T follicular helper cell (primary cell): ENCODE results near the gene XYLT1.

Source experiments
- DNase-seq: peaks from one replicate; pipeline ENCODE4 v3.0.0-alpha.2; 2020; ENCODE audit warnings: low read depth

XYLT1 gene

DNA sequence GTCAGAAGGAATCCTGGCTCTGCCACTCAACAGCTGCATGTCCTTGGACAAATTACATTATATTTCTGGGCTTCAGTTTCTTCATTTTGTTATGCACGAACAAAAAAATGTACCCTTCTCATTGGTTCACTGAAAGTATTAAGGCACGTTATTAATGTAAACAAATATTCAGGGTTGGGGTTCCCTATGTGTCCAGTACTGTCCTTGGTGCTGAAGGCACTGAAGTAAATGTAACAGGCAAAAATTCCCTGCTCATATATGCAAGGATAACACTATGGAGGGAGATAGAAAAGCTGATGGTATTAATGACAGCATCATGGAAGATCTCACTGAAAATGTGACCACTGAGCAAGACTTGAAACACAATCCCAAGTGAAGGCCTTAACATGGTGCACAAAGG lies 386.6 kb downstream of the XYLT1 start:
- no peak for DNase-seq

DNA sequence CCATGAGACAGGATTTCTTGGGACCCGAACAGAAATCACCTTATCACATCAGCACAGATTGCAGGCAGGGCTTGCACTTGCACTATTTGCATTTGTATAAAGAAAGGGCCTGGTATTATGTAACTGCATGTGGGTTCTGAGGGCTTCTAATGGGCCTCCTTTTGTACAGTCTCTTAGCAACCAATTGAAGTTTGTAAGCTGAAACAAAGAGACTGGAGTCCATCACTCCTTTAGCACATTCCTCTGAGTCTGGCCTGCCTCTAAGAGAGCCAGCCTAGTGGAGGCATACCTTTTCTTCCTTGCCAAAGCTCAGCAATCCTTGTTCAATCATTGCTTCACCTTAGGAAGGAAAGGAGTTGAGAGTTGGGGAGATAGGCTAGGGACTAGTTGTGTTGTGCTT lies 387.1 kb downstream of the XYLT1 start:
- no peak for DNase-seq

DNA sequence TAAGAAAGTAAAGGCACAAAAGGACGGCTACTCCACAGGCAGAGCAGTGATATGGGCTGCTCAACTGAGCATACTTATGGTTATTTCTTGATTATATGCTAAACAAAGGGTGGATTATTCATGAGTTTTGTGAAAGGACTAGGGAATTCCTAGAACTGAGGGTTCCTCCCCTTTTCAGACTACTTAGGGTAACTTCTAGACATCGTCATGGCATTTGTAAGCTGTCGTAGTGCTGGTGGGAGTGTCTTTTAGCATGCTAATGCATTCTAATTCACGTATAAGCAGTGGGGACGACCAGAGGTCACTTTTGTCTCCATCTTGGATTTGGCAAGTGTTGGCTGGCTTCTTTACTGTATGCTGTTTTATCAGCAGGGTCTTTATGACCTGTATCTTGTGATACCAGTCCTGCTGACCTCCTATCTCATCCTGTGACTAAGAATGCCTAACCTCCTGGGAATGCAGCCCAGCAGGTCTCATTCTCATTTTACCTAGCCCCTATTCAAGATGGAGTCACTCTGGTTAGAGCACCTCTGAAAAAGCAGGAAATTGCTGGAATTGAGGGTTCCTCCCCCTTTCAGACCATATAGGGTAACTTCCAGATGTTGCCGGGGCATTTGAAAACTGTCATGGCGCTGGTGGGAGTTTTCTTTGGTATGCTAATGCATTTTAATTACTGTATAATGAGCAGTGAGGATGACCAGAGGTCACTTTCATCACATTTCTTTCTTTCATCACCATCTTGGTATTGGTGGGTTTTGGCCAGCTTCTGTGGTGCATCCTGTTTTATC lies 388.5 kb downstream of the XYLT1 start:
- no peak for DNase-seq

DNA sequence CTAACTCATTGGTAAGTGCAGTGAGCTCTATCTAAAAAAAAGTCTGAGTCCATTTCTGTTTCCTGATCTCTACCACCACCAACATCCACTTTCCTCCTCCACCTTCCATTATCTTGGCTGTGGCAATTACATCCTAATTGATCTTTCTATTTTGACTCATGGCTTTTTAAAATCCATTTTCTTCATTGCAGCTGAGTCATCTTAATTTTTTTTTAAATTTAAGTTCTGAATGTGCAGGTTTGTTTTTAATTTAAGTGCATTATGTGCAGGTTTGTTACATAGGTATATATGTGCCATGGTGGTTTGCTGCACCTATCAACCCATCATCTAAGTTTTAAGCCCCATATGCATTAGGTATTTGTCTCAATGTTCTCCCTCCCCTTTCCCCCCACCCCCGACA lies 390.7 kb downstream of the XYLT1 start:
- no peak for DNase-seq

DNA sequence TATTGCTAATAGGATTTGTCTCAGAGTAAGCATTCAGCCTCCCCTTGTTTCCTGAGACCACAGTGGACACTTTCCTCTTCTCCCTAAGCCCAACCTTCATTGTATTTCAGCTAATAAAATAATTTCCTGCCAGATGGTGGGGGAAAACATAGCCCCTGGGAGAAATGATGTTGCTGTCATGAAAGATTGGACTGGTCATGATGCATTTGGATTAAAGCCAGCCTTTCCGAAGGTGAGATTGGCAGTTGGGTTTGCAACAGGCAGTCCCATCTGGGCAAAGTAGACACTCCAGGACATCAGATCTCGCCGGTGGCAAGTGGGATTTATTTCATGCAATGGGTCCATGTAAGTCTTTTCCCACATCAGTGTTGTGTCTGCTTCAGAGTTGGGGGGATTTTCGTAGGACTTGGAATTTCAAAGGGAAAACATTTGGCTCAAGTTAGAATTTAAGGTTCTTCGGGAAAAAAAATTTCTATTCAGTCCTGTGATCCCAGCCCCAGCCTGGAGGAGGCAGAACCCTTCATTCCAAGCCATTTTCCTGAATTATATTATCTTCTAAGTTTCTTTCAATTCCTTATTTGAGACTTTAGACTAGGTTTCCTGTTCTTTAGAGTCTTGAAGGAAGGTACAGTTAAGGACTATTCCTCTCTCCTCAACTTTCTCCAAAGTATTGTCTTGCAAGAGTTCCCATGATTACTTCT lies 391.7 kb downstream of the XYLT1 start:
- DNase-seq, result no peak

DNA sequence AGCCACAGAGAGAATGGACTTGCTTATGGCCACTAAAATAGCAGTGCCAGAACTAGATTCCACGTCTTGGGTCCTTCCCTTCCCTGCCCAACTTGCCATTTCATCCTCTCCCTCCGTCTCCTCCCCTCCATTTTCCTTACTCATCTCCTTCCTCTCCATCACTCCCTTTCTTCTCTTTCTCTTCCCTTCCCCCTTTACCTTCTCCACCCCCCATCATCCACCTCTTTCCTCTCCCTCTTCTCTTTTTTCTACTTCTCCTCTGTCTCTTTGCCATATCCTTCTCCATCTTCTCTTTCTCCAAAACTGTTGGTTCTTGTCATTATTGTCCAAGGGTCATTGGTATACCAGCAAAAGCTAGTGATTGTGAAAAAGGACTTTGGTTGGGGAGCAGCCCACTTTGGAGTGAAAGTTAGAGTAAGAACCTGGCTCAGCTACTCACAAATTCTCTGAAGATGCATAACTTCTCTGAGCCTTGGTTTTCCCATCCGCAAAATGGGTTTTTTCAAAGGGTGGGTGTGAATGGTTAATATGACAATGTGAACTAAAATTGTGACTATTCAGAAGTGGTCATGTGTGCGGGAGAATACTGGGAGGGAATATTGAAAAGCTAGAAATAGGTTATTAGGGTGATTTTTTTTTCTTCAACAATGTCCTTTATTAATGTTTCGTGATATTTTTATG lies 393.8 kb downstream of the XYLT1 start:
- no peak for DNase-seq

DNA sequence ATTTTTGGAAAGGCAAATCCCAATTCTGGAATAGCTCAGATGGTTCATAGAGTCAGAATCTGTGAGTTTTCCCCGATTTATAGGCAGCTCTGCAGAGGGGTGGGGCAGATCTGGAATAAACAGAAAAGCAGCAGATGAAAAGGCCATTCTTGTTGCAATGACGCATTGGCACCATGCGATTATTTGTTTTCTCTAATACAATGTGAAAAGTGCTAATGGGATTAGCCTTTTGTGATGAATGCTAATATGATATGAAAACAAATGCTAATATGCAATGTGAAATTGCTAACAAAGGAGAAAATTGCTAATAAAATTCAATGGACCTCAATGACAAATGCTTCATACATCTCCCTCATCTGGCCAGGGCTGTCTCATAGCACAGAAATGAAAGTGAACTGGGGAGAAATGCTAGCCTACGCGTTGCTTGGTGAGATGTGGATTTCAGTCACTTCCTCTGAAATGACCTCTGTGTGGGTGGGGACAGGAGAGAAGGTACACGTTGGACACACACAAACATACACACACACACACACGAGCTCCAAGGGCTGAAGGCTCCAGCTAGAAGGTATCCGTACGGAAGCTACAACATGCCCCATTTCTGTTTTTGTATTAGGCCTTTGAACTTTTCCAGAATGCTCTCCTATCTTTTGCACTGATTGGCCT lies 394.5 kb downstream of the XYLT1 start:
- DNase-seq, result no peak

DNA sequence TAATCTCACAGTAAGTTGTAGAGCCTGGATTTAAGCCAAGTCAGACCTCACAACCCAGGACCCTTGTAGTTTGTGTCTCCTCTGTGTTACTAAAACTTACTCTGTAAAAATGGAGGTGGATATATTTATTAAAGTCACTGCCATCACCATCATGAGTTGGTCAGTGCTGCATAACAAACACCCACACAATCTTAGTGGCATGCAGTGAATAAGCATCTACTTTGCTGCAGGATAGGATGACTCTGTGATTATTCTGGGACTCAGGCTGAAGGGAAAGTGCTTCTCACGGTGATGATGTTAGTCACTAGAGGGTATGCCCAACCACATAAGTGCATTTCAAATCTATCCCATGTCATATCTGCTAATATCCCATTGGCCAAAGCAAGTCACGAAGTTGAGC lies 398.7 kb downstream of the XYLT1 start:
- DNase-seq, result no peak

DNA sequence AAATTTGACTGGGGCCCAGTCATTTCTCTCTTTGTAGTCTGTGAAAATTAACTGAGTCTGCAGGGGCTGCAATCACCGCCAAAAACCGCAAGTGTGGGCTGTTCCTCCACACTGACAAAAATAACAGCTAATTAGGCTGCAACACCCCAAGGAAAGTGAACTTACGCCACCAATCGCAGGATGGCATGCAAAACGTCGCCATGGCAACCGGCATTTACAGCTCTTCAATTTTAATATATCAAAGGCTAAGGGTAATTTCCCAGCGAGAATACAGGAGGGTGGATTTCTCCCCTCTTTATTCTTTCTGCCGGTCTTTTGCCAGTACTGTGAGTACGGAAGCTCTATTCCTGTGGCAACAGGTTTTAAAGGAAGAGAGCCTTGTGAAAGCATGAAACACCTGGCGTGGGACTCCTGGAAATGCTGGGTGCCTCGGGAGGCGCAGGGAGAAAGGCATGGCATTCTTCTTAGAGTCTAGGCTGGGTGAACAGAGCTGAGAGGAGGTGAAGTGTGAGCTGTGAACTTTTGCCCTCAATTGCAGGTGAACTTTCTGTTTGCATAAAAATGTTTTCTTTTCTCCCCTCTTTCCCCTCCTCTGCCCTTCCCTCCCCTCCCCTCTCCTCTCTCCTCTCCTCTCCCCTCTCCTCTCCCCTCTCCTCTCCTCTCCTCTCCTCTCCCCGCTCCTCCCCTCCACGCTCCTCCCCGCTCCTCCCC lies 399.7 kb downstream of the XYLT1 start:
- peak; percentile 88 for DNase-seq

DNA sequence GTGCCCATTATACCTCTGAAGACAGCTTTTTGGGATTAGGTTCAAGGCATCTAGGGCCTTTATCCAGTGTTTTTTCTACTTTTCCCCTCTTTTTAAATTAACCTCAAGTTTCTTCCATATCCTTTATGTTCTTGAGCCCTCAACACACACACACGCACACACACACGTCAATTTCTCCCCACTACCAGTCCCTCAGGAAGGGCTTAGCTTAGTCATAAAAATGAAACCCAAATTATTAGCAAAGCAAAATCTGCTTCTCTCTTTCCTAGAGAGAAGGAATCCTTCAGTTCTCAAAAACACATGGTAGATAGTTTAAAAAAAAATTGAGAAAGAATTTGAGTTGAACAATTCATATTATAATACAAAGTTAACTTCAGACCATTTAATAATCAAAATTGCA lies 401.1 kb downstream of the XYLT1 start:
- no peak for DNase-seq

DNA sequence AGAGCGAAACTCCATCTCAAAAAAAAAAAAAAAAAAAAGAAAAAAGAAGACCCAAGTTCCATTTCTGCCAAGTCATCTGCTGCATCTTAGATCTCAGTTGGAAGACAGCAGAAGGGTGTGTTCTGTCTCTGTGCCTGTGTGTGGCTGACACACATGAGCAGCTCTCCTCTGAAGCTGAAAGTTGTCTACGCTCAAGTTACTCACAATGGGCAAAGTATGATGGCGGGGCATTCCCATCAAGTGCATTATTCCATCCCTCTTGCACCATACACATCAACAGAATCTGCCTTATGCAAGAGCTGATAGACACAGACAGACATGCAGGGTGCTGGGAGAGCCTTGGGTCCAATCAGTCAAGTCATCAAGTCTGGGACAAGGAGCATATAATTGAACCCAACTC lies 402.2 kb downstream of the XYLT1 start:
- no peak for DNase-seq

DNA sequence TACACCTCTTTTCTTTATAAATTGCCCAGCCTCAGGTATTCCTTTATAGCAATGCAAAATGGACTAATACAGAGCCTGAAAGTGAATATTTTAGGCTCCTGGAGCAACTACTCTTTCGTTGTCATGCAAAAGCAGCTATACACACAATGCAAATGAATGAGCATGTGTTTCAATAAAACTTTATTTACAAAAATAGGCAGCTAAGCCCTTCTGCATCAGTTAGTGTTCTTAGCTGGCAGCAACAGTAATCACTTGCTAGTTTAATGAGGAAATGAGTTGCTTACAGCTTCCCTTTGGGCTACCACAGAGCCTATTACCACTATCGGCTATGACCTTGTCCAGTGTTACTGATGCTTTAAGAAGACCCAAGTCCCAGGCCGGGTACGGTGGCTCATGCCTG lies 402.9 kb downstream of the XYLT1 start:
- DNase-seq, result no peak

DNA sequence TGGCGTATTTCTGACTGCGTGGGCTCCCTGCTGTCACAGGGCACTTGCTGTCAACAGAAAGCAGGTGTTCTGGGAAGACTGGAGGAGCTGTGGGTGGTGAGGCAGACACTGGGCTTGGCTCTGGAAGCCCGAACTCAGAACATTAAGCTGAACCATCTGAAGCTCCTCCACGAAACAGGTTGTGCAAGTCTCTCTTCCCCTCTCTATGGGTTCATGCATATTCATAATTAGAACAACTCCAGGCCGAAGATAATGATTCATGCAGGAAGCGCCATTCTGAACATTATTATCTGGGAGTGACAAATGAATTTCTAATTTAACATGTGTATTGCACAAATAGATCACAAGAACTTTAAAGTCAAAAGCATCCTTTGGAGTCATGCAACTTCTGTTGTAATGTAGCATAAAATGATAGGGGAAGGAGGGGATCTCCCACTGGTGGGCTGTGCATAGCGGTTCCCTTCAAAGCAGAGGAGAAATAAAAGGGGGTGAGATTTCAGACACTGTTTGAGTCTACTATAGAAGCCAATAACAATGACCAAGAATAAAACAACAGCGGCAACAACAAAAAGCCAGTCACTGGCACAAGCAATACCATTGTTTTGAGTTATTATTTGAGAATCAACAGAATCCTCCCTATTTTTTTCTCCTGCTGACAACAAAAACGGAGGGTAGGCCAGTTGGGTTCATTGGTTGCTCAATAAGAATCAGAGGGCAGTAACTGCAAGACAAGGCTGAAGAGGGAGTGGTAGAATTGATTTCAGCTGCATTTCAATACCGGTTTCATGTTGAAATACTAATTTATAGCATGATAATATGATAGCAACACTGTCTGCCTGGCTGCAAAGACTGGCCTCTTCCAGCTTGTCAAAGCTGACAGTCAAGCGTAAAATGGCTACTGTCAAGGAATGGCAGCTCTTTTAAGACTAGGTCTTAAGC lies 407.3 kb downstream of the XYLT1 start:
- no peak for DNase-seq

DNA sequence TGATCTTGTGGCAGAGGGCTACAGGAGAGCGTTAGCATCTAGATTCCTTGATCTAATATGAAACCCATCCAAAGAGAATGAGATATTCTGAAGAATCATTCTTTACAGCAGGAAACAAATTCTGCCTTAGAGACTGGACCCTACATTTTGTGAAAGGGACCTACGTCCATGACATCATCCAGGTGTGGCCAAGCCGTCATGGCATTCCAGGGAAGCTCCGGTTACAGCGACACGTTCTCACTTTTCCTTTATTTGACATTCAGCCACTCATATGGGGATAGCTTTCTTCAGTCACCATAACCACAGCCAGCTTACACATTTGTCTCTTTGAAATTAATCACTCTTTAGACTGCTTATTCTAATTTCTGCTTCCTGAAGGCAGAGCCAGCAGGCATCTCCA lies 408.1 kb downstream of the XYLT1 start:
- DNase-seq, result no peak

DNA sequence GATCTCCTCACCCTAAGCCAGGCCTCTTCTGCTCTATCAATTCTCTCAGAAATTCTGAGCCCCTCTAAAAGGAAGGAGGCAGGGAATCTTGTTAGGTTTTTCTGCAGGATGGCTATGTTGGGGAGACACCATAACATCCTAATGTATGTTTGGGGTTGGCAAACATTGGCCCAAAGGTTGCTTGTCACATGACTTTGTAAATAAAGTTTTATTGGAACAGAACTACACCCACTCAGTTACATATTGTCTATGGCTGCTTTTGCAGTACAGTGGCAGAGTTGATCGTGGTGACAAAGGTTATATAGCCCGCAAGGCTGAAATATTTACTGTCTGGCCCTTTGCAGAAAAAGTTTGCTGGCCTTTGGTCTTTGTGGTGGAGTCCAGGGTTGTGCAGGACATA lies 409.4 kb downstream of the XYLT1 start:
- no peak for DNase-seq

DNA sequence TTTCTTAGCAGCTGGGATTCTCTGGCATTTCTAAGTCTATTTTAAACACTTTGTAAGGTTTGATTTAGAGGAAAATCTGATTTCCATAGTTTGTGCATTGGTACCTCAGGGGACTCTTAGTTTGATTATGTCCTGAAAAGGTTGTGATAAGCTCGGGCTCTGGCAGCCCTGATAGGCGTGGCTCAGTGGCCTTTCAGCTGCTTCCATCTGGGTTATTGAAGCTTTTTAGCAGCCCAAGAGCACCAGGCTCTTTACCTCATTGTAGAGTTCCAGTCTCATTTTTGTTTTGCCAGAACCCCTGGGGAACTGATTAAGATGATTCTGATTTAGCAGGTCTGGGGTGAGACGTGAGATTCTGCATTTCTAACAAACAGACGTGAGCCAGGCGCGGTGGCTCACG lies 412.3 kb downstream of the XYLT1 start:
- DNase-seq, result no peak

DNA sequence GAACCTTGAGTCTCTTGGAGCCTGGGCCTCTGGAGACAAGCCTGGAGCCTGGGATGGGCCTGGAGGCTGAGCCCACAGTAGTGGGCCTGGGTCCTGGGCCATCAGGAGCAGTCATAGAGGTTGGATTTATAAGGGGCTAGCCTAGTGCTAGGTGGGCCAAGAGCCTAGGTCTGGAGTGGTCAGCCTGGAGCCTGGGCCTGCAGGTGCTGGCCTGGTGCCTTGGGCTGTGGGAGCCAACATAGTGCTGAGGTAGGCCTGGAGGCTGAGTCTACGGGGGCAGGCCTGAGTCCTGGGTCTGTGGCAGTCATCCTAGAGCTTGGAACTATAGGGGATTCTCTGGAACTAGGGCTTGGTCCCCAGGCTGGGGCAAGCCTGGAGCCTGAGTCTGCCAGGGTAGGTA lies 414.1 kb downstream of the XYLT1 start:
- DNase-seq, result no peak

DNA sequence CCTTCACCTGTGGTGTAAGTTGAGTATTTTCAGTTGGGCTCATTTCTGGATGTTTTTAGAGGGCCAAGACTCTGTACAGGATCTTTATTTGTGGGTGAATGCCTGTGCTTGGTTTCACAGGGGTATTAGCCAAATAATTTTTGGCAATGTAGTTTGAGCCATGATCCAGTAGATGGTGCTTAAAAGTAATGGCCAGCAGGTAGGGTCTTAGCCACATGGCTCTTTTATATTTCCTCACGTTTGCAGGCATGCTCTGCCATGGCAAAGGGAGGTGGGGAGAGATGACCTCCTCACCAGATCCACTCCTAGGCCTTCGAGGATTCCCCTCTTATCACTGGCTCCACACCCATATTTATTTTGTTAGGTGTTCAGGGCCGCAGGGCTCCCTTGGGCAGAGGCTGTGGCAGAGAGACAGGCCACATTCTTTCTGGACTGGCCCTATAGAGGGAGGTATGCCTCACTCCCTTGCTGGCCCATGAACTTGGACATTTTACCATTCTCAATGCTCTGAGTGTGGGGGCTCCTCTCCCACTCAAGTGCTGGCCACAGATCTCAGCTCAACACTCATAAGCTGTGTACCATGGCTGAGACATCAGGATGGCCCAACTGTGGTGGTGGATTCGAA lies 417.1 kb downstream of the XYLT1 start:
- DNase-seq, result no peak
